Upper lobe of left lung (tissue), 4 donors: Measurements from ENCODE around the gene NFIX.

Experiments used
- POLR2A ChIP-seq, 4 donors: fragments of 450-650 bp; IDR thresholded peaks; one replicate each; pipeline ENCODE4 v1.5.1; 2016 to 2017; ENCODE audit warnings: antibody characterized with exemption in 4 of 4, mild to moderate bottlenecking in 2 of 4
- POLR2AphosphoS5 ChIP-seq, 2 donors: sonication (generic); formaldehyde crosslinking; IDR thresholded peaks; one replicate each; pipeline ENCODE4 v1.5.1; 2017; ENCODE audit warnings: antibody characterized with exemption in 2 of 2
- TF ChIP-seq, protein P1 (sequence below), 6 experiments: fragments of 450-650 bp in 4 of 6; fragments of 200-600 bp in 2 of 6; sonication (generic) in 2 of 6; IDR thresholded peaks; one replicate each; pipeline ENCODE4 v1.5.1; 2016 to 2019; ENCODE audit warnings: antibody characterized with exemption in 6 of 6

DNA sequence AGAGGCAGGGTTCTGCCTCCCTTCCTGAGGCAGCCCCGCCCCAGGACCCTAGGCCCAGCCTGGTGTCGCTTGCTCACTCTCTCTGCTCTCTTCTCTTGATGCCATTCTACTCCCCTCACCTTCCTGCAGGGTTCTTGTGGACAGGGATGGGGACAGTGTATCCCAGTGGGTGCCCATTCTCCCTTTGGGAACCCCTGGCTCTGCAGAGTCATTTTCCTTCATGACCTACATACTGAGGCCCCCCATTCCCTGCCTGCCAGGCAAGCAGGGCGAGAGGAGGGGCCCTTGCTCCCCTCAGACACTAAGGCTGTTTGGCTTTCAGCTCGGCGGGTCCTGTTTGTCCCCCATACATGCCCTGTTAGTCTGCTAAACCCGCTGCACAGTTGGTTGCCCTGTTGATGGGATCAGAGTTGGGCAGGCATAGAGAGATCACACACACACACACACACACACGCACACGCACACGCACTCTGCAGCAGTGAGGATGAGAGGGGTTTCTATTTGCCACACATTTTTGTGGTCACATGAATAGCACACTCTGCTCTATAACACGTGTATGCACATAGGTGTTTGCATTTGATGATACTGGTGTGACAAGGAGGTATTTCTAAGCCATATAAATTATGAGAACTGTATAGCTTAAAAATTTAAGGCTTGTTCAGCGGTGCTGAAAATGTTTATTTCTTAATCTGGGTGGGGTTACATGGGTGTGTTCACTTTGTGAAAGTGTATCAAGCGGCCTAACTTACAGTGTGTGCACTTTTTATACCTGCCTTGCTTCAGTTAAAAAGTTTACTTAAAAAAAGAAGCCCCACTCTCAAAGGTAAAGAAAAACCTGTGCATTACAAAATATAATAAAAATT lies 20.3 kb downstream of the NFIX start:
- TF ChIP-seq POLR2A (IDR thresholded peaks at IDR 0.05) (no peak), POLR2AphosphoS5 (IDR thresholded peaks at IDR 0.05) (no peak)
- TF ChIP-seq, protein P1, sequence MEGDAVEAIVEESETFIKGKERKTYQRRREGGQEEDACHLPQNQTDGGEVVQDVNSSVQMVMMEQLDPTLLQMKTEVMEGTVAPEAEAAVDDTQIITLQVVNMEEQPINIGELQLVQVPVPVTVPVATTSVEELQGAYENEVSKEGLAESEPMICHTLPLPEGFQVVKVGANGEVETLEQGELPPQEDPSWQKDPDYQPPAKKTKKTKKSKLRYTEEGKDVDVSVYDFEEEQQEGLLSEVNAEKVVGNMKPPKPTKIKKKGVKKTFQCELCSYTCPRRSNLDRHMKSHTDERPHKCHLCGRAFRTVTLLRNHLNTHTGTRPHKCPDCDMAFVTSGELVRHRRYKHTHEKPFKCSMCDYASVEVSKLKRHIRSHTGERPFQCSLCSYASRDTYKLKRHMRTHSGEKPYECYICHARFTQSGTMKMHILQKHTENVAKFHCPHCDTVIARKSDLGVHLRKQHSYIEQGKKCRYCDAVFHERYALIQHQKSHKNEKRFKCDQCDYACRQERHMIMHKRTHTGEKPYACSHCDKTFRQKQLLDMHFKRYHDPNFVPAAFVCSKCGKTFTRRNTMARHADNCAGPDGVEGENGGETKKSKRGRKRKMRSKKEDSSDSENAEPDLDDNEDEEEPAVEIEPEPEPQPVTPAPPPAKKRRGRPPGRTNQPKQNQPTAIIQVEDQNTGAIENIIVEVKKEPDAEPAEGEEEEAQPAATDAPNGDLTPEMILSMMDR (IDR thresholded peaks at IDR 0.05), result no peak
